GM21723 (cell line): ENCODE results near the gene MROH7.

Experiments used
- ATAC-seq: cut with Tn5 transposase; IDR thresholded peaks from one replicate; pipeline ENCODE4 v1.9.1; 2021; ENCODE audit warnings: mild to moderate bottlenecking, moderate library complexity; ENCODE audit not compliant: unreplicated experiment

MROH7 gene

GRCh38 chr1:54723985-54724384, 82.4 kb downstream of the MROH7 start:
- no peak for ATAC-seq

- no peak for ATAC-seq
These were observed 83.2 kb downstream of the MROH7 start for GRCh38 chr1:54724771-54725170.

GRCh38 chr1:54728027-54728426, 86.4 kb downstream of the MROH7 start:
- no peak for ATAC-seq

GRCh38 chr1:54736685-54737084, 95.1 kb downstream of the MROH7 start:
- ATAC-seq: no peak

- no peak for ATAC-seq
These were observed 96.7 kb downstream of the MROH7 start for GRCh38 chr1:54738244-54738643.

GRCh38 chr1:54741531-54741930, 99.9 kb downstream of the MROH7 start:
- no peak for ATAC-seq

- no peak for ATAC-seq
These were observed 100.7 kb downstream of the MROH7 start for GRCh38 chr1:54742282-54742681.

- no peak for ATAC-seq
These were observed 102.0 kb downstream of the MROH7 start for GRCh38 chr1:54743416-54744226.

GRCh38 chr1:54744696-54745095, 103.1 kb downstream of the MROH7 start:
- ATAC-seq: no peak

- ATAC-seq: no peak
These were observed 103.7 kb downstream of the MROH7 start for GRCh38 chr1:54745274-54745673.

- no peak for ATAC-seq
These were observed 104.3 kb downstream of the MROH7 start for GRCh38 chr1:54745864-54746263.

GRCh38 chr1:54748094-54748835, 106.7 kb downstream of the MROH7 start:
- no peak for ATAC-seq

- no peak for ATAC-seq
These were observed 109.0 kb downstream of the MROH7 start for GRCh38 chr1:54750596-54750995.

- ATAC-seq: no peak
These were observed 109.8 kb downstream of the MROH7 start for GRCh38 chr1:54751426-54751825.

- ATAC-seq: no peak
These were observed 112.5 kb downstream of the MROH7 start for GRCh38 chr1:54754045-54754444.

GRCh38 chr1:54754486-54755285, 113.1 kb downstream of the MROH7 start:
- no peak for ATAC-seq

- ATAC-seq: no peak
These were observed 116.2 kb downstream of the MROH7 start for GRCh38 chr1:54757833-54758232.

- ATAC-seq: no peak
These were observed 117.2 kb downstream of the MROH7 start for GRCh38 chr1:54758678-54759348.
